Measurements from ENCODE around the gene FGD2.

The FGD2 gene

GRCh38 chr6:37005061-37005810 is at the start of gene FGD2:
Gene FGD2, plus strand, starts transcription at chr6:37005655. Its CDS starts 163 bp downstream, at chr6:37005818.
- no peak for DNase-seq

- no peak for DNase-seq
These were observed 49.6 kb upstream of the FGD2 start for GRCh38 chr6:36955671-36956445.

- no peak for DNase-seq
These were observed 49.0 kb upstream of the FGD2 start for GRCh38 chr6:36956446-36956820.

GRCh38 chr6:36957773-36958271 is 47.6 kb upstream of the FGD2 start:
- no peak for DNase-seq

GRCh38 chr6:36958775-36959554 is 46.5 kb upstream of the FGD2 start:
- DNase-seq = no peak

GRCh38 chr6:36959555-36960250 is 45.8 kb upstream of the FGD2 start:
- DNase-seq = no peak

GRCh38 chr6:36961441-36962435 is 43.7 kb upstream of the FGD2 start:
- DNase-seq = no peak

- peak; percentile 91 for DNase-seq
These were observed 42.6 kb upstream of the FGD2 start for GRCh38 chr6:36962874-36963273.

GRCh38 chr6:36963451-36964290 is 41.8 kb upstream of the FGD2 start:
- DNase-seq = peak; percentile 68

GRCh38 chr6:36964349-36964748 is 41.1 kb upstream of the FGD2 start:
- no peak for DNase-seq

- DNase-seq = no peak
These were observed 40.5 kb upstream of the FGD2 start for GRCh38 chr6:36964908-36965307.

GRCh38 chr6:36967301-36967700 is 38.2 kb upstream of the FGD2 start:
- no peak for DNase-seq

- DNase-seq = no peak
These were observed 37.7 kb upstream of the FGD2 start for GRCh38 chr6:36967757-36968156.

- no peak for DNase-seq
These were observed 37.0 kb upstream of the FGD2 start for GRCh38 chr6:36968266-36968977.

GRCh38 chr6:36969240-36969691 is 36.2 kb upstream of the FGD2 start:
- no peak for DNase-seq

GRCh38 chr6:36969988-36970891 is 35.2 kb upstream of the FGD2 start:
- no peak for DNase-seq

- DNase-seq = no peak
These were observed 34.3 kb upstream of the FGD2 start for GRCh38 chr6:36970892-36971842.
